Natural killer cell (primary cell): ENCODE measurements around the gene HMX2. TPM values are rescaled to one million over a fixed set of nuclear protein-coding genes. Genes with fewer than 3 reads are reported as not detected.

Experiments
- ATAC-seq, 3 donors: fragments of 150-1000 bp in 2 of 3; fragments of 200-7000 bp in 1 of 3; cut with Tn5 transposase; 1 replicate in 1 of 3; 2 replicates in 2 of 3; pipeline ENCODE4 v1.10.0; 2021; ENCODE audit warnings: mild to moderate bottlenecking in 2 of 3, moderate library complexity in 2 of 3
- DNase-seq, 2 donors: peaks; one replicate each; pipeline versions ENCODE4 v3.0.0 to v3.0.0-alpha.2; 2013 to 2021; ENCODE audit warnings: mixed read lengths in 1 of 2
- H3K27ac ChIP-seq: one replicate; pipeline ENCODE4 v1.5.1; 2013; ENCODE audit warnings: mild to moderate bottlenecking, low read length
- H3K27me3 ChIP-seq: one replicate; pipeline ENCODE4 v1.6.1; 2013; ENCODE audit warnings: low read length; ENCODE audit not compliant: control insufficient read depth, insufficient read depth
- H3K36me3 ChIP-seq: one replicate; pipeline ENCODE4 v1.6.1; 2013; ENCODE audit warnings: low read length; ENCODE audit not compliant: control insufficient read depth, insufficient read depth
- H3K4me1 ChIP-seq: one replicate; pipeline ENCODE4 v1.6.1; 2013; ENCODE audit warnings: low read length; ENCODE audit not compliant: control insufficient read depth, insufficient read depth
- H3K4me3 ChIP-seq: one replicate; pipeline ENCODE4 v1.5.1; 2013; ENCODE audit warnings: low read length
- H3K9me3 ChIP-seq: one replicate; pipeline ENCODE4 v1.6.1; 2013; ENCODE audit warnings: low read length; ENCODE audit not compliant: control insufficient read depth, insufficient read depth
- H3K27ac Mint-ChIP-seq, 2 donors: one replicate each; pipeline ENCODE4 v1.8.0; 2022; ENCODE audit warnings: mild to moderate bottlenecking in 2 of 2, mixed read lengths in 2 of 2, moderate library complexity in 1 of 2
- H3K27me3 Mint-ChIP-seq, 2 donors: one replicate each; pipeline ENCODE4 v1.8.0; 2022; ENCODE audit warnings: low read depth in 2 of 2, mixed read lengths in 2 of 2
- H3K36me3 Mint-ChIP-seq: one replicate; pipeline ENCODE4 v1.8.0; 2022; ENCODE audit warnings: mixed read lengths
- H3K4me1 Mint-ChIP-seq, 2 donors: one replicate each; pipeline ENCODE4 v1.8.0; 2022; ENCODE audit warnings: mixed read lengths in 2 of 2
- H3K4me3 Mint-ChIP-seq: one replicate; pipeline ENCODE4 v1.8.0; 2022; ENCODE audit warnings: mild to moderate bottlenecking, moderate library complexity, mixed read lengths
- H3K9me3 Mint-ChIP-seq, 2 donors: one replicate each; pipeline ENCODE4 v1.8.0; 2022; ENCODE audit warnings: mixed read lengths in 2 of 2
- CTCF ChIP-seq: fragments of 200-600 bp; IDR thresholded peaks from one replicate; pipeline ENCODE4 v1.8.0; 2022; ENCODE audit warnings: antibody characterized with exemption
- WGBS: methylation state at CpG from one replicate; pipeline ENCODE4 v1.1.7; 2013; ENCODE audit warnings: missing lambda C conversion rate; ENCODE audit not compliant: insufficient coverage; 5-methylcytosine and 5-hydroxymethylcytosine counted together
- intact Hi-C: fragments of 100-400 bp; cut with micrococcal nuclease; formaldehyde crosslinking; loops from one replicate; pipeline ENCODE4 v1.14.2; 2022
- total RNA-seq, 4 donors: library from RNA; stranded (reverse); fragments of 120-200 nt in 1 of 4; gene quantifications; one replicate each; pipeline versions ENCODE4 v1.2.3 to v1.2.4, GENCODE V29; 2013 to 2022

HMX2 gene
- total RNA-seq, 3 donors from 2014 or later (not counting 1 experiment from before 2014, with no cell fraction given), result not detected

GRCh38 chr10:123134915-123135414 lies 13.0 kb upstream of the HMX2 start:
- intact Hi-C loops, result loop anchor here (10.0 kb wide), 1 partner anchor 830 kb away; no protein-coding TSS in a partner anchor
- Histone ChIP-seq H3K27me3 (peaks cover 56% of the 10 kb centered on the region), H3K4me3 (no peak overlapping the region), H3K27ac (no peak overlapping the region), H3K4me1 (peaks cover 40% of the 10 kb centered on the region), H3K9me3 (peaks cover 6% of the 10 kb centered on the region), H3K36me3 (no peaks in the 10 kb centered on the region)
- Mint-ChIP-seq H3K27ac (no peak overlapping the region), H3K36me3 (no peaks in the 10 kb centered on the region), H3K9me3 (no peaks in the 10 kb centered on the region), H3K4me3 (no peak overlapping the region), H3K27me3 (peaks cover 63 to 76% of the 10 kb centered on the region in 2 donors), H3K4me1 (peaks cover 20 to 28% of the 10 kb centered on the region in 2 donors)
- no peak for TF ChIP-seq CTCF
- 9% methylated on average over 46 of the region's 46 CpGs for WGBS
- no peak for DNase-seq
- no peak for ATAC-seq

- Mint-ChIP-seq H3K4me1 (peaks cover 20 to 28% of the 10 kb centered on the region in 2 donors), H3K27ac (peak within 1 kb of the TSS in 1 of 2 donors; percentile 31), H3K27me3 (peaks cover 64 to 76% of the 10 kb centered on the region in 2 donors), H3K9me3 (no peaks in the 10 kb centered on the region), H3K36me3 (no peaks in the 10 kb centered on the region), H3K4me3 (peak within 1 kb of the TSS; percentile 77)
- DNase-seq (peak in 1 of 2 donors; percentile 64), ATAC-seq (peak in 2 of 3 donors; percentile 45 to 50)
- no peaks in the 10 kb centered on the region for H3K36me3 ChIP-seq
- WGBS, result 3% methylated on average over 68 of the region's 76 CpGs
- no peak within 1 kb of the TSS for H3K27ac ChIP-seq
- H3K9me3 ChIP-seq, result peaks cover 6% of the 10 kb centered on the region
- no peak for TF ChIP-seq CTCF
- H3K4me3 ChIP-seq, result peak within 1 kb of the TSS; percentile 8
- H3K27me3 ChIP-seq, result peaks cover 62% of the 10 kb centered on the region
- intact Hi-C loops, result loop anchor here (10.0 kb wide), 1 partner anchor 829 kb away; no protein-coding TSS in a partner anchor
- peaks cover 40% of the 10 kb centered on the region for H3K4me1 ChIP-seq
These were observed 12.4 kb upstream of the HMX2 start, which contains the start of gene HMX3 for GRCh38 chr10:123135415-123136141. Gene HMX3 (plus strand): TSS chr10:123135970. CDS start chr10:123136051, 81 bp downstream.

- Histone ChIP-seq H3K4me1 (peaks cover 40% of the 10 kb centered on the region), H3K27ac (no peak overlapping the region), H3K9me3 (peaks cover 6% of the 10 kb centered on the region), H3K36me3 (no peaks in the 10 kb centered on the region), H3K27me3 (peaks cover 67% of the 10 kb centered on the region), H3K4me3 (no peak overlapping the region)
- no peaks in the 10 kb centered on the region for H3K36me3 Mint-ChIP-seq
- peak overlapping the region; percentile 67 for H3K4me3 Mint-ChIP-seq
- intact Hi-C loops, result loop anchor here (10.0 kb wide), 1 partner anchor 828 kb away; no protein-coding TSS in a partner anchor
- no peaks in the 10 kb centered on the region for H3K9me3 Mint-ChIP-seq
- no peak overlapping the region for H3K27ac Mint-ChIP-seq
- H3K27me3 Mint-ChIP-seq, result peaks cover 63 to 75% of the 10 kb centered on the region in 2 donors
- 4% methylated on average over 59 of the region's 59 CpGs for WGBS
- DNase-seq, result no peak
- TF ChIP-seq CTCF, result no peak
- H3K4me1 Mint-ChIP-seq, result peaks cover 20 to 28% of the 10 kb centered on the region in 2 donors
- peak in 2 of 3 donors; percentile 3 to 9 for ATAC-seq
These were observed 11.6 kb upstream of the HMX2 start for GRCh38 chr10:123136221-123136805.
